ENCODE results near the gene ACOT7.

Gene ACOT7

DNA sequence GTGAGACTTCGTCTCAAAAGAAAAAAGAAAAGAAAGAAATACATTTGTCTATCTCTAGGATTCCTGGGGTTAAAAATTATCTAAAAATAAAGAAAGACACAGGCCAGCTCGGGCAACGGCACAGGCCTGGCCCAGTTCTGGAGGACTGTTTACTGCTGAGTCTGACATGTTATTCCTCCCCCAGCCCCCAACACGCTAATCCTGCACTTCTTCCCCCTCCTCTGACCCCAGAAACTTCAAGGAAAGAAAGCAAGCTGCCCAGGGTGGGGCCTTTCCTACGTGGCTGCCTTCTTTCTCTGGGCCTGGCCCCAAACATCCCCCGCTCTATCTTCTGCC is 40.0 kb downstream of the ACOT7 start:
- 0 out of 2 replicates have a peak, but pooled peaks cover 2% of the 10 kb centered on the region for H4K20me1 ChIP-seq (ENCODE audit: control insufficient read depth, insufficient read depth, low read depth, low read length)
- no peaks in the 10 kb centered on the region for H3K9me3 ChIP-seq (ENCODE audit: control insufficient read depth, insufficient read depth, low read length)
- H3K27me3 ChIP-seq (ENCODE audit: control insufficient read depth, low read length): no peaks in the 10 kb centered on the region
- no peaks in the 10 kb centered on the region for H3K4me1 ChIP-seq (ENCODE audit: control insufficient read depth, low read length)
- TF ChIP-seq CTCF (IDR thresholded peaks at IDR 0.05; ENCODE audit: low read depth, low read length, poor library complexity, severe bottlenecking) (no peak), EZH2phosphoT487 (IDR thresholded peaks at IDR 0.05; ENCODE audit: borderline replicate concordance, low read length) (no peak)
- H3K36me3 ChIP-seq (ENCODE audit: control insufficient read depth, low read length): no peaks in the 10 kb centered on the region
- no peak overlapping the region for H3K27ac ChIP-seq (ENCODE audit: low read depth, low read length)
- no peak overlapping the region for H3K4me2 ChIP-seq (ENCODE audit: low read length)
- no peak overlapping the region for H3K4me3 ChIP-seq (ENCODE audit: low read length)
- no peaks in the 10 kb centered on the region for H3F3A ChIP-seq (ENCODE audit: control insufficient read depth, insufficient read depth)
- H3K9me2 ChIP-seq (replicated peaks; ENCODE audit: control insufficient read depth, low read length): no peaks in the 10 kb centered on the region
- peaks cover 12% of the 10 kb centered on the region for H3K79me2 ChIP-seq (ENCODE audit: control insufficient read depth, low read length)

GRCh38 chr1:6352138-6352563 is 41.4 kb downstream of the ACOT7 start:
- Histone ChIP-seq H3K79me2 (ENCODE audit: control insufficient read depth, low read length) (peaks cover 7% of the 10 kb centered on the region), H3K4me1 (ENCODE audit: control insufficient read depth, low read length) (no peaks in the 10 kb centered on the region), H3K4me3 (ENCODE audit: low read length) (no peak overlapping the region), H3K27ac (ENCODE audit: low read depth, low read length) (no peak overlapping the region), H3K36me3 (ENCODE audit: control insufficient read depth, low read length) (no peaks in the 10 kb centered on the region), H3K4me2 (ENCODE audit: low read length) (no peak overlapping the region), H3F3A (ENCODE audit: control insufficient read depth, insufficient read depth) (no peaks in the 10 kb centered on the region), H3K9me2 (replicated peaks; ENCODE audit: control insufficient read depth, low read length) (no peaks in the 10 kb centered on the region), H3K27me3 (ENCODE audit: control insufficient read depth, low read length) (no peaks in the 10 kb centered on the region), H4K20me1 (ENCODE audit: control insufficient read depth, insufficient read depth, low read depth, low read length) (0 out of 2 replicates have a peak, but pooled peaks cover 2% of the 10 kb centered on the region), H3K9me3 (ENCODE audit: control insufficient read depth, insufficient read depth, low read length) (no peaks in the 10 kb centered on the region)
- no peak for TF ChIP-seq CTCF (IDR thresholded peaks at IDR 0.05; ENCODE audit: low read depth, low read length, poor library complexity, severe bottlenecking)
- no peak for TF ChIP-seq EZH2phosphoT487 (IDR thresholded peaks at IDR 0.05; ENCODE audit: borderline replicate concordance, low read length)

DNA sequence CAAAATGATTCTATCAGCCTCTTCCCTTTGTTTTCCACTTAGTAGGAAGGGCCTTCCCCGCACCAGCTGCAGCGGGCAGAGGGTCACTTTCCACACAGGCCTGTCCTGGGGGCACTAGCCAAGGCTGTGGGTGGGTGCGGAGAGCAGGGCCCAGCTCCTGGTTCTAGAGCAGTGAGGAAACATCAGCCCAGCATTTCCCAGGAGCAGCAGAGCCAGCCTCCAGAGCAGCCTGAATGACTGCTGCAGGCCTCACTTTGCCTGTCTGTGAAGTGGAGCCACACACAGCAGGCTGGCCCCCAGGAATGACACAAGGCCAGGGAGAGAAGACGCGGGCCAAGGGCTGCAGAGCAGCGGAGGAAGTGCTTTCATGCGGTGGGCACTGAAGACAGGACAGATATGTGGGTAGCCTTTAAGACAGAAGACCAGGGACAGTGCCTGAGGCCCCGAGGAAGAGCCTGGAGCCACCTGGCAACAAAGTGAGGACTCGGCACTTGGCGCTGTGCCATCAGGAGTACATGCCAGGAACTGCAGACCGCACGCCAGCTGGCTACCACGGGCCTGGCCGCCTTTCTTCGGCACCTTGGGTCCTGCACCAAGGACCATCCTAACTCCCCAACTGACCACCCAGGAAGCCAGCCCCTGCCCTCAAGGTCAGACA is 42.0 kb downstream of the ACOT7 start:
- peaks cover 7% of the 10 kb centered on the region for H3K79me2 ChIP-seq (ENCODE audit: control insufficient read depth, low read length)
- H4K20me1 ChIP-seq (ENCODE audit: control insufficient read depth, insufficient read depth, low read depth, low read length): 0 out of 2 replicates have a peak, but pooled peaks cover 2% of the 10 kb centered on the region
- H3K9me2 ChIP-seq (replicated peaks; ENCODE audit: control insufficient read depth, low read length): no peaks in the 10 kb centered on the region
- H3K9me3 ChIP-seq (ENCODE audit: control insufficient read depth, insufficient read depth, low read length): no peaks in the 10 kb centered on the region
- no peaks in the 10 kb centered on the region for H3F3A ChIP-seq (ENCODE audit: control insufficient read depth, insufficient read depth)
- H3K27ac ChIP-seq (ENCODE audit: low read depth, low read length): no peak overlapping the region
- H3K4me1 ChIP-seq (ENCODE audit: control insufficient read depth, low read length): no peaks in the 10 kb centered on the region
- no peaks in the 10 kb centered on the region for H3K36me3 ChIP-seq (ENCODE audit: control insufficient read depth, low read length)
- TF ChIP-seq EZH2phosphoT487 (IDR thresholded peaks at IDR 0.05; ENCODE audit: borderline replicate concordance, low read length) (no peak), CTCF (IDR thresholded peaks at IDR 0.05; ENCODE audit: low read depth, low read length, poor library complexity, severe bottlenecking) (no peak)
- no peak overlapping the region for H3K4me3 ChIP-seq (ENCODE audit: low read length)
- no peaks in the 10 kb centered on the region for H3K27me3 ChIP-seq (ENCODE audit: control insufficient read depth, low read length)
- no peak overlapping the region for H3K4me2 ChIP-seq (ENCODE audit: low read length)
